AG09309 (cell line): ENCODE data around the gene SLC43A3.

Experiments
- DNase-seq: peaks from one replicate; pipeline ENCODE4 v3.0.0-alpha.2; 2010; ENCODE audit warnings: low read depth
- H3K4me3 ChIP-seq: 2 replicates; pipeline ENCODE4 v1.5.1; 2011; ENCODE audit warnings: mild to moderate bottlenecking, low read depth, low read length, moderate library complexity; ENCODE audit not compliant: control insufficient read depth
- TF ChIP-seq, protein P1 (sequence below): IDR thresholded peaks from 2 replicates; pipeline ENCODE4 v1.5.1; 2011; ENCODE audit warnings: mild to moderate bottlenecking, low read depth, low read length, inconsistent platforms; ENCODE audit not compliant: insufficient read depth, control insufficient read depth; ENCODE audit errors: missing control alignments

Gene SLC43A3

GRCh38 chr11:57464539-57465181 lies 37.7 kb upstream of the SLC43A3 start:
- H3K4me3 ChIP-seq = no peak overlapping the region

DNA sequence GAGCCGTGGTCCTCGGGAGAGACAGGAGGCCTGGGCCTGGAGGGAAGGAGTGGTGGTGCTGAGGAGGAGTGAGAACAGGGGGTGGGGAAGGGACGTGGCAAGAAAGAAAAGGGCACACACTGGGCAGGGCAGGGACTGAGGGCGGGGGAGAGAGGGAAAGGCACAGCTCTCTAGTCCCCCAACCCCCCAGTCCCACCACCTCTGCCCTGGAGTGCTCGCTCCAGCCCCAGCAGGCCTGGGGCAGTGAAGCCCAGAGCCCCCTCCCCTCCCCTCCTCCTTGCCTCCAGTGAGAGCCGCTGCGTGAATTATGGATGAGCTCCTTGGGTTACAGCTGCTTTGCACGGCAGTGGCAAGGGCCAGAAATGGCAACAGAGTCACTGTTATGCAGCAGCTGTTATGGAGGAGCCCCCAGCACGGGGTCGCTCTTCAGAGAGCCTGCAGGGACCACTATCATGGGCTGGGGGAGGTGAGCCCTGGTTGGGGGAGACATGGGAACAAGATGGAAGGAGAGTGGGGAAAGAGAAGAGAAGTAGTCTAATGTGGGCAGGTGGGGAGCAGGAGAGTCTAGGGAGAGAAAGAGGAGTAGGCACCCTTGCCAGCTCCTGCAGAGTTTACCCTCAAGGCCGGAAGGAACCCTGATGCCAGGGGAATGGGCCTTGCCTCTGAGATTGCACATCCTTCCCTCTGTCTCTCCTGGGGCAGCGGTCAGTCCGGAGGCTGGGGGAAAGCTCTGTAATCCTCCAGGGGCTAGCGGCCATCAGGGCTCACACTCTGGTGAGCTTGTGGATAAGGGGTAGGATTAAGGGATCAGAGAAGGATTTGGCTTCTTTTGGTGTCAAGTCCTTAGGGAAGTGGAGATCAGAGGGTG lies 37.0 kb upstream of the SLC43A3 start:
- no peak for DNase-seq
- TF ChIP-seq, protein P1, sequence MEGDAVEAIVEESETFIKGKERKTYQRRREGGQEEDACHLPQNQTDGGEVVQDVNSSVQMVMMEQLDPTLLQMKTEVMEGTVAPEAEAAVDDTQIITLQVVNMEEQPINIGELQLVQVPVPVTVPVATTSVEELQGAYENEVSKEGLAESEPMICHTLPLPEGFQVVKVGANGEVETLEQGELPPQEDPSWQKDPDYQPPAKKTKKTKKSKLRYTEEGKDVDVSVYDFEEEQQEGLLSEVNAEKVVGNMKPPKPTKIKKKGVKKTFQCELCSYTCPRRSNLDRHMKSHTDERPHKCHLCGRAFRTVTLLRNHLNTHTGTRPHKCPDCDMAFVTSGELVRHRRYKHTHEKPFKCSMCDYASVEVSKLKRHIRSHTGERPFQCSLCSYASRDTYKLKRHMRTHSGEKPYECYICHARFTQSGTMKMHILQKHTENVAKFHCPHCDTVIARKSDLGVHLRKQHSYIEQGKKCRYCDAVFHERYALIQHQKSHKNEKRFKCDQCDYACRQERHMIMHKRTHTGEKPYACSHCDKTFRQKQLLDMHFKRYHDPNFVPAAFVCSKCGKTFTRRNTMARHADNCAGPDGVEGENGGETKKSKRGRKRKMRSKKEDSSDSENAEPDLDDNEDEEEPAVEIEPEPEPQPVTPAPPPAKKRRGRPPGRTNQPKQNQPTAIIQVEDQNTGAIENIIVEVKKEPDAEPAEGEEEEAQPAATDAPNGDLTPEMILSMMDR = no peak

More at GRCh38 chr11:57464539-57465181, 37.7 kb upstream of the SLC43A3 start:
- TF ChIP-seq, protein P1 = no peak
- no peak for DNase-seq

GRCh38 chr11:57462597-57462996 lies 35.7 kb upstream of the SLC43A3 start:
- no peak for DNase-seq
- H3K4me3 ChIP-seq = no peak overlapping the region
- TF ChIP-seq, protein P1 = no peak

More for the DNA sequence above, 37.0 kb upstream of the SLC43A3 start:
- no peak overlapping the region for H3K4me3 ChIP-seq

GRCh38 chr11:57461841-57462489 lies 35.0 kb upstream of the SLC43A3 start:
- DNase-seq = no peak
- no peak overlapping the region for H3K4me3 ChIP-seq
- TF ChIP-seq, protein P1 = no peak

- H3K4me3 ChIP-seq = peak overlapping the region; percentile 33
- no peak for DNase-seq
- TF ChIP-seq, protein P1 = no peak
Observed at GRCh38 chr11:57460758-57461749, 34.1 kb upstream of the SLC43A3 start.
